Stimulated activated CD8-positive, alpha-beta memory T cell treated with anti-CD3 and anti-CD28 coated beads, Interleukin-2, amount 100 ng/mL, for 48 hours (primary cell): ENCODE data around the gene CCDC80.
"Not testable (repeated sequence)": the region's sequence is repeated elsewhere in the genome, so short reads cannot be mapped to it uniquely, and the experiment has no call there.

Experiments
- DNase-seq, 2 donors: peaks; one replicate each; pipeline ENCODE4 v3.0.0-alpha.2; 2020; ENCODE audit warnings: low read depth in 2 of 2

CCDC80 gene

DNA sequence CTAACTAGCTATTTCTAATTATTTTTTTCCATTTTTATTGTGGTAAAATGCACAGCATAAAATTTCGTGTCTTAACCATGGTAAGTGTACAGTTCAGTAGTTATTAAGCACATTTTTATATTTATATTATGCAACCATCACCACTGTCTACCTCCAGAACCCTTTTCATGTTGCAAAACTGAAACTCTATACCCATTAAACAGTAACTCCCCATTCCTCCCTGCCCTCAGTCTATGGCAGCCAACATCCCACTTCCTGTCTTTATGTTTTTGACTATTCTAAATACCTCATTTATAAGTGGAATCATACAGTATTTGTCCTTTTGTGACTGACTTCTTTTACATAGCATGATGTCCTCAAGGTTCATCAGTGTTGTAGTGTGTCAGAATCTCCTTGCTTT is 53.6 kb downstream of the CCDC80 start:
- DNase-seq = no peak

DNA sequence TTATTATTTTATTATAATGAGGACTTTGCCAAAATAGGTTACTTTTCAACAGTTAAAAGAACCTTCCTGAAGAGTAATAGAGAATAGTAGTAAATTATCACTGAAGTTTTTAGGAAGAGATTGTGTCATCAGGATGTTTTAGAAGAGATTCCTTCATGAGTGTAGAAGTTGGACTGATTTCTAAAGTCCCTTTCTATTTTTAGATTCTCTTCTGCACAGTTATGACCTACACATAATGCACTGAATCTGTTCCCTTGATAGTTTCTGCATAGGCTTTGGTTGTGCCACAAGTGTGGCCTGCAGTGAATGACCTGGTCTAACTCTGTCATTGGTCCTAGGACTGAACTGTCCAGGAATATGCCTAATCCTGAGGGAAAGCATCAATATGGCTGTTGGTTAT is 55.2 kb downstream of the CCDC80 start:
- DNase-seq = no peak

DNA sequence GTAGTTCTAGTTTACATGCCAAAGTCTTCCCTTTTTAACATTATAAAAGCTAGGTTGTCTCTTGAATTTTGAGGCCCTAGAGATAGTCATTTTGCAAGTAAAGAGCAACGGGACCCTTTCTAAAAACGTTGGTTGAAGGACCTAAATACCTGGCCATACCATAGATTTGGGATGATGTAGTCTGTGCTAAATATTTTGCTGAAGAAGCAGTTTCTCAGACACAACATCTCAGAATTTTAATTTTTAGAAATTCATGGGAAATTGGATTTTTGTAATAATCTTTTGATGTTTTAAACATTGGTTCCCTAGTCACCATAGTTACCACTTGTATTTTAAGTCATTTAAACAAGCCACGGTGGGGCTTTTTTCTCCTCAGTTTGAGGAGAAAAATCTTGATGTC is 57.8 kb downstream of the CCDC80 start:
- DNase-seq = no peak

DNA sequence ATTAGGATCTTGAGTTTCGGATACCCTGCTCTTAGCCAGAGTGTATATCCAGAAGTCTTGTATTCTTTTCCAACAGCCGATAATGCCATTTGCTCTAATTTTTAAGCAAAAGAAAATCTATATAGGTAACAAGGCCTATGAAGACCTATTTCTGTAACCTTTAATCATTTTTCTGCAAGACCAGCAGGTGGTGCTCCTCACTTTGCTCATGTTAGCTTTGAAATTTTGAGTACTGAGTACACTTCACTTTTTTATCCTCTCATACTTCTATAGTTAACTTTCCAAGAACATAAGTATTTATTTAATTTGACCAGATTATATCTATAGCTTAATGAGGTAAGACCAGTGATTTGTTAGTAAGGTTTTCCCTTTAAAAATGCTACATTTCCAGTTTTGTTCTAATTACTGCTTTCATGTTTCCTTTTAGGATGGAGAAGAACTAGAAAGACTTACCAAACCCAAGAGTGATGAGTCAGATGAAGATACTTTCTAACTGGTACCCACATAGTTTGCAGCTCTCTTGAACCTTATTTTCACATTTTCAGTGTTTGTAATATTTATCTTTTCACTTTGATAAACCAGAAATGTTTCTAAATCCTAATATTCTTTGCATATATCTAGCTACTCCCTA is 58.6 kb downstream of the CCDC80 start:
- no peak for DNase-seq

DNA sequence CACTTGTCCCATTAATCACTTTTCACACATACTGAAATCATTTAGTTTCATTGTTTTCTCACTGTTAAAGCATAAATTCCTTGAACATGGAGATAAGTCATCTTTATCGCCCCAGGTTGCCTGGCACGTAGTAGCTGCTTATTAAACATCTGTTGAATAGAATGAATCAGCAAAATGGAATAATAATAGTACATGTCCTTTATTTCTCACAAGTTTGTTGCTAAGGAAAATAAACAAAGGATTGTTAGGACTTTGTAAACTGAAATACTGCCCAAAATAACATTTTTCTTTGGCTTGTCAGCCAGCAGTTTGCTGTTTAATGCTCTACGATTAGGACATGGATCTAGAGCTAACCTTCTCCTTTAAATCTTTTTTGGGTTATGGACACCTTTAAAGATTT is 61.2 kb downstream of the CCDC80 start:
- DNase-seq = no peak

DNA sequence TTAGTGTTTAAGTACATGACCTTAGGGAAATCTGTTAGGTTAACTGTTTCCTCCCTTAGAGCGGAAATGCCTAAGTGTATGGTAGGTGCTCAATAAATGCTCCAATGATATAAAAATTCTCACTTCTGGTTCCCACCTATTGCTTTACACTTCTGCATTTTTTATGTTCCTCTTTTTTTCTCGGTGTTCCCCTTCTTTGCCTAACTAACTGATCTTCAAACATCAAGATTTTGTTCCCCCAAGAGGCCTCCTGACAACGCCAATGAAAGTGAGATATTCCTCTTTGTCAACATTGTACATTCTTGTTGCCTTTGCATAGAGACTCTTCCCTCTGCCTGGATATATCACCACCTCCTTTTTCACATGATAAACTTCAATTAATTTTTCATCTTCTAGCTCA is 61.7 kb downstream of the CCDC80 start:
- no peak for DNase-seq

DNA sequence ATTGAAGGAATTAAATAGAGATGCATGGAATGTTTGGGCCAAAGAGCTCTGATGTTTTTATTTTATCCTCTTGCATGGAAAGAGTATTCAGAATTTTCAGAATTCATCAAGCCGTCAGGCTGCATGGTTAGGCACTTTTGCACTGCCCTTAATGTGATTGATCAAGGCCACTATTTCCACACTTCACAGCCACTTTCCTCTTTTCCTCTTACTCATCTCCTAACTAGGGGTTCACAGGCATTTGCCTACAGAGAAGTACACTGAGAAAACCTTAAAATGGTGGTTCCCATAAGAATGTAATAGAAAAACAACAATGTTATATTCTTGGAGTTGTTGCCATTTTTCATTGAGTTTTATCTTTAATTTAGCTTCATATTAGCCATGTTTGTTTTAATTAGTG is 68.2 kb downstream of the CCDC80 start:
- no peak for DNase-seq

DNA sequence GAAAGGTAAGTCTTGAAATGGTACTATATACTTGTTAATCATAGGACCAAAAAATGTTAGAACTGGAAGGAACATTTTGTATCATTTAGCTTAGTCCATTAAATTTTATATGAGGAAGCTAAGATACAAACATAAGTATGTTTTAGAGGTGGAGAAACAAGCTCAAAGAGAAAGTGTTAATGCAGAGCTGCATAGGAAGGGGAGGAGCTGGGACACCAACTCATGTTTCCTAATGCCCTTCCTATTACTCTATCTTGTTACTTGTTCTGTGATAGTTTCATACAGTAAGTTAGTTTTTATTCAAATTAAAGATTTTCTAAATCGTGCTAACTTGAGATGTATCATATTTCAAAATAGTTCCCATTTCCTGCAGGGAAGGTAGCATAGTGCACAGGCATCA is 71.7 kb downstream of the CCDC80 start:
- no peak for DNase-seq

DNA sequence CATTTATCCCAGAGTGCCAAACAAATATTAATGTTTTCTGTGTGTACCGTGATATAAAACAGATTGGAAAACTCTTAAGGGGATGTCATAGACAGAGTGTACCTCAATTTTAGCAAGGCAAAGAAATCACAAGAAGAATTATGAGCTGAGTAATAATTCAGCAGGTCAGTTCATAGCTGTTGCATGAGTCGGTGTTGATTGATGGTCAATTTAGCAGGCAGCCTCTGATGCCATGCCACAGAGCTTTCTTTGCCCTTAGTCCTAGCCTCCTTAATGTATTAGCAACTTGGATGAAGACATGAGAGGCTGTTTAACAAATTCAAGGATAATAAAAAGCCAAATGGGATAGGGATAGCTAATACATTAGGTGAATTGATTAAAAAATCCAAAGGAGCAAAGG is 72.3 kb downstream of the CCDC80 start:
- no peak for DNase-seq

DNA sequence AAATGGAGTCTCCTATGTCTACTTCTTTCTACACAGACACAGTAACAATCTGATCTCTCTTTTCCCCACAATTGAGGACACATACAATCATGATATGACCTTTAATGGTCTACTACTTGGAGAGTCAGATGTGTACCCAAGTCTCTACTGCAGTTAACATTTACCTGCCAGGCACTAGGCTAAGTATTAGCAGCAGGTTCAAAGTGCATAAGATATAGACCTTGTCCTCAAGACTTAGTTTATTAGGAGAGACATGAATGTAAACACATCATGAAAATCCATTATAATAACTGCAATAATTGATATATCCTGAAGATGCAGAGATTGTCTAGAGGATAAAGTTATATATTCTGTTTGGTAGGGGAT is 76.0 kb downstream of the CCDC80 start:
- no peak for DNase-seq

DNA sequence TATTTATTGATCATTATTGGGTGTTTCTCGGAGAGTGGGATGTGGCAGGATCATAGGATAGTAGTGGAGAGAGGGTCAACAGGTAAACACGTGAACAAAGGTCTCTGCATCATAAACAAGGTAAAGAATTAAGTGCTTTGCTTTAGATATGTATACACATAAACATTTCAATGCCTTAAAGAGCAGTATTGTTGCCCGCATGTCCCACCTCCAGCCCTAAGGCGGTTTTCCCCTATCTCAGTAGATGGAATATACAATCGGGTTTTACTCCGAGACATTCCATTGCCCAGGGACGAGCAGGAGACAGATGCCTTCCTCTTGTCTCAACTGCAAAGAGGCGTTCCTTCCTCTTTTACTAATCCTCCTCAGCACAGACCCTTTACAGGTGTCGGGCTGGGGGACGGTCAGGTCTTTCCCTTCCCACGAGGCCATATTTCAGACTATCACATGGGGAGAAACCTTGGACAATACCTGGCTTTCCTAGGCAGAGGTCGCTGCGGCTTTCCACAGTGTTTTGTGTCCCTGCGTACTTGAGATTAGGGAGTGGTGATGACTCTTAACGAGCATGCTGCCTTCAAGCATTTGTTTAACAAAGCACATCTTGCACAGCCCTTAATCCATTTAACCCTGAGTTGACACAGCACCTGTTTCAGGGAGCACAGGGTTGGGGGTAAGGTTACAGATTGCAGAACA is 76.5 kb downstream of the CCDC80 start:
- DNase-seq = not testable (repeated sequence)

DNA sequence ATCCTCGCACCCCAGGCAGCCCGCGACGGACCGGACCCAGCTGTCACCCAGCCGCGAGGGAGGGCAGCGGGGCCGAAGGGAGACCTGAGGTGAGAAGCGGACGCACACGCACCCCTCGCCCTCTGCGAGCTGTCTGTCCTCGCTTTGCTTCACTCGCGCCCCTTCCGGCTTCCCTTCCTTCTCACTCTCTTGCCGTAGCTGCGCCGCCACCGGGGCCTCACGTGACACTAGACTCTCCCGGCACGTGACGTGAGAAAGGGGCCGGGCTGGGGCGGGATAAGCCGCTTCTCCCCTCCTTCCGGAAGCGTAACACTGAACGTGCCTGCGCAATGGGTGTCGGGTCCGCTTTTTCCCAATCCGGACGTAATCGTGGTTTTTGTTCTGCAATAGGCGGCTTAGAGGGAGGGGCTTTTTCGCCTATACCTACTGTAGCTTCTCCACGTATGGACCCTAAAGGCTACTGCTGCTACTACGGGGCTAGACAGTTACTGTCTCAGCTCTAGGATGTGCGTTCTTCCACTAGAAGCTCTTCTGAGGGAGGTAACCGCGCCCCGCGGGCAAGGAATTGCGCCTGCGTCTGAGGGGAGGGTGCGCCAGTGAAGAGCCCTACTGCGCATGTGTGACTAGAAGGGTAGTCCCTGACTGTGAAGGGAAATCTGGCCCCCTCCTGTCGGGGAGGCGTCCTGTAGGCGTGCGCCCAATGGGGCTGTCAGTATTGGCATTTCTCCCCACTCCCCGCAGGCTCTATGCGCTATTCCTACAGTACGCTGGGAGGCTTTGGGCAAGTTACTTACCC is 79.0 kb downstream of the CCDC80 start, which contains the start of the genes ATG3 and SLC35A5:
TSS of gene ATG3 (minus strand) at position 229 of the 796 bp plus-strand sequence. CDS start 434 bp downstream, outside the sequence.
TSS of gene SLC35A5 (plus strand) at position 312 of the 796 bp plus-strand sequence. CDS start 1,359 bp downstream, outside the sequence.
- DNase-seq = peak; percentile 98

DNA sequence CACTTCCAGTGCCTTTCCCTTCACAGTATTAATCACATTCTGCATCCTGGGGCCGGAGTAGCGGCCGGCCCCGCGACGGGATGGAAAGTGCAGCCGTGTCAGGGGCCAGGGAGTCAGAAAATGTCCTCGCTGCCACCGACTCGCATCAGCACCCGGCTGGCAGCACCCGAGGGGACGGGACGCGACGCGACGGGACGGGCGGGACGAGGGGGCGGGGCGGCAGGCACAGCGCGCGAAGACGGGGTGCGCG is 79.5 kb downstream of the CCDC80 start:
- DNase-seq = peak in 1 of 2 donors; percentile 72

DNA sequence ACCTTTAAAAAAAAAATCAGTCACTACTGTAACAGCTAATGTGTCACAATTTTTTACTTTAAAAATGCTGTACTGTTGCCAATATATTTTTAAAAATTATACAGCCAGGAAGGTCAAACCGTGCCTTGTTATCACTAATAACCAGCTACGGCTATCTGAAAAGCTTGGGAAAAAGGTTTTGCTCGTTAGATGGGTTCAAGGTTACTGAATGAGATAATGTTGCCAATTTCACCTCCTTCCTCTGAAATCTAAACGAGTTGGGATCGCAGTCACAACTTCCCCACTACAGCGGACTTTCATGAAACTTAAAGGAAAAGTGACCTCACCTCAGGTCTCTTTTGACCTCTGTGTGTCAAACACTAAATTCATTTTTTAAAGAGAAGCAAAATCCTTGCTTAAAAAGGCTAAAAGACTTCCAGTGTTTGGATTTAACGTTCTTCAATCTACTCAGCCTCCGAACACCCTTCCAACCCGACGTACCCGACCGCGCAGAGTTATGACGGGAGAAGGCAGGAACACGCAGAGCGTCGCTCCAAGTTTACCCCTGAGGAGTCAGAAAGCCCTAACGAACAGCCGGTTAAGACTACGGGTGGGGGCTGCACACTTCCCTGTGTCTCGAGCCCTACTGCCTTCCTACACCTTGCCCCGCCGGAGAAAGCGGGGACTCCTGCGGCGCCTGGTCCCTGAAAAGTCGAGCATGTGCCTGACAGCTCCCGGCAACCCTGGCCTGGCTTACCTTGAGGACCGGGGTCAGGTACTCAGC is 80.0 kb downstream of the CCDC80 start:
- peak; percentile 55 to 59 for DNase-seq

DNA sequence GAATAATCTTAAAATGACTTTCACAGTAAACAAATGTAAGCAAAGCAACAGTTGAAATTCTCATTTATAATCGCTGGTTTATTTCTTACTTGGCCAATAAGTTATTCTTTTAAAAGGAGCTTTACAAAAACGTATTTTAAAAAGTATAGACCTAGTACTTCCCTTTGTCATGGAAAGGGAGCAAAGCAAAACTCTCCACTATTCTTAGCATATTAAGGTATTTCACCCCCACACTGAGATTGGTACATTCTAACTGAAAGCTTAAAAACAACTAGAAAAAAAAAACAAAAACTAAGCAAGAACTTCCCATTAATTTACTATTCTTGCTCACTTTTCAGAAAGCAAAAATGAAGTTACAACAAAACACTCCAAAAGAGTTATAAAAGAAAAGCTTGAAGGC is 80.6 kb downstream of the CCDC80 start:
- no peak for DNase-seq

DNA sequence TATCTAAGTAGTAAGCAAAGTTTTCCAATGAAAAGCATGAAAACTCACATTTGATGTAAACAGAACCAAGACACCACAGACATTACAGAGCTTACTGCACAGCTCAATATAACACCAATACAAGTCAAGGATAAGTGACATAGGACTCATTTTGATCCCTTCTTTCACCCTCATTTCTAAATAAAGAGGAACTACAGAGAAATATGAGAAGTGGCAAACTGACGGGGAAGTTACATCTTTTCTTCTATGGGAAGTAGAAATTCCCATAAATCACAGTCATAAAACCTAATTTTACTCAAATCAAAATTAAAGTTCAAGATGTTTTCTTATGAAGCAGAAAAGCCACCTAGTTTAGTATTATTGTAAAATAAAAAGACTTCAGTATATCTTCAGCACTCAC is 83.0 kb downstream of the CCDC80 start:
- DNase-seq = no peak

DNA sequence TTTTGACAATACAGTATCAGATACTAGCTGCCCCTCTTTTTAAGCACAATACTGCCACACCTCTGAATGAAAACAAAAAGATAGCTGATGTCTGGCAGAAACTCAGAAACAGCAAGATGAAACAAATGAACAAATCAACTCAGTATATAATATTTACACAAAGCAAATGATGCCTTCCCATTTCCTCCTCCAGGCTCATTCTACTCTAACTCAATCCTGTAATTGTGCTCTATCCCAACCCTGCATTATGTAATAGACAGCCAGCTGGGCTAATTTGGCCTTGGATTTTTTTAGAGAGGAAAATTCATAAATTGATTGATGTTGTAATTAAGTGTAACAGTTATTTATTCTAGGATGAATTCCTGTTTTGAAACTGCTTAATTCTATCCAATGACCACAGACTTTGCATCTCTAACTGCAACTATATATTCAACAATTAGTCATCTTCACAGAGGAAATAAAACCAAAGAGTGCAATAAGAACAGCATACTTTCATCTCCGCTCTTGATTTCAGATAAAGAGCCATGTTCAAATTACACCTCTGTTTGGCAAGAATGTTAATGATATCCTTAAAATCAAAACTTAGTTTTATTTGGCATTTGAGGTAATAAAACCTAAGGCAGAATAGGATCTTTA is 85.3 kb downstream of the CCDC80 start:
- DNase-seq = no peak

DNA sequence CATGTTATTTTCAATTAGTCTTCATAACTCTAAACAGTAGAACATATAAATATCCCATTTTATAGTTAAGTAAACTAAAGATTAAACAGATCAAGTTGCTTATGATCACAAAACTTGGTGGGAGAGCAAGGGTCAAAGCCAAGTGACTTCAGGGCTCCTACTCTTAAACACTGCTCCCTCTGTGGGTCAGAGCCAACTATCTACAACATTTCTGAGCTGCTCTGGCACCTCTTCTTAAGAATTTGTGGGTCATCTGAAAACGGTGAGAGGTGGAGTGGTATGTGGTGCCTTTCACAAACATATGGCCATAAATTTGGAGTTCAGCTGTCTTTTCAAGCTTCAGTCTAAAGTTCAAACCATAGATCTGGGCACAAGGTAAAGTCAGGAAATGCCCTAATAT is 90.1 kb downstream of the CCDC80 start:
- no peak for DNase-seq
